ENCODE measurements around the gene KRTAP3-3. TPM values are rescaled to one million over a fixed set of nuclear protein-coding genes. Genes with fewer than 3 reads are reported as not detected.

KRTAP3-3 gene
- total RNA-seq, 5 donors from 2014 or later (not counting 1 experiment from before 2014, with no cell fraction given), result not detected

- 81% methylated on average over 7 of the region's 9 CpGs for WGBS (ENCODE audit: insufficient coverage)
- no peak for ATAC-seq (replicated peaks in 1 of 4)
- Histone ChIP-seq H3K4me3 (ENCODE audit: control insufficient read depth in 1 of 2, extremely low read depth in 1 of 2, low read length in 1 of 2) (no peak within 1 kb of the TSS), H3K36me3 (ENCODE audit: control insufficient read depth in 2 of 2, extremely low read depth in 1 of 2, insufficient read depth in 1 of 2, low read length in 1 of 2) (no peaks in the 10 kb centered on the region), H3K9me3 (no peaks in the 10 kb centered on the region), H3K4me1 (ENCODE audit: control insufficient read depth in 1 of 2, extremely low read depth in 1 of 2, insufficient read depth in 2 of 2, low read length in 2 of 2) (no peaks in the 10 kb centered on the region), H3K27ac (ENCODE audit: low read length) (no peak within 1 kb of the TSS), H3K27me3 (replicated peaks in 1 of 2; ENCODE audit: control insufficient read depth in 2 of 2, extremely low read depth in 1 of 2, insufficient read depth in 2 of 2, low read length in 1 of 2) (peaks cover 0 to 15% of the 10 kb centered on the region in 2 experiments)
- Mint-ChIP-seq H3K9me3 (no peaks in the 10 kb centered on the region), H3K36me3 (no peaks in the 10 kb centered on the region), H3K4me3 (no peak within 1 kb of the TSS), H3K27me3 (peaks cover 18 to 27% of the 10 kb centered on the region in 2 donors), H3K4me1 (no peaks in the 10 kb centered on the region), H3K27ac (no peak within 1 kb of the TSS)
- no peak for DNase-seq
- POLR2A ChIA-PET, result no interaction called here
- CTCF ChIA-PET, result no interaction called here
These were observed 32.9 kb upstream of the KRTAP3-3 start, which contains the start of gene KRTAP1-5 for GRCh38 chr17:41026715-41027471. Gene KRTAP1-5 (minus strand): TSS chr17:41027208. CDS start chr17:41027155, 53 bp downstream.

GRCh38 chr17:41024697-41025096 is 30.7 kb upstream of the KRTAP3-3 start:
- H3K27me3 Mint-ChIP-seq, result peaks cover 14 to 23% of the 10 kb centered on the region in 2 donors

DNA sequence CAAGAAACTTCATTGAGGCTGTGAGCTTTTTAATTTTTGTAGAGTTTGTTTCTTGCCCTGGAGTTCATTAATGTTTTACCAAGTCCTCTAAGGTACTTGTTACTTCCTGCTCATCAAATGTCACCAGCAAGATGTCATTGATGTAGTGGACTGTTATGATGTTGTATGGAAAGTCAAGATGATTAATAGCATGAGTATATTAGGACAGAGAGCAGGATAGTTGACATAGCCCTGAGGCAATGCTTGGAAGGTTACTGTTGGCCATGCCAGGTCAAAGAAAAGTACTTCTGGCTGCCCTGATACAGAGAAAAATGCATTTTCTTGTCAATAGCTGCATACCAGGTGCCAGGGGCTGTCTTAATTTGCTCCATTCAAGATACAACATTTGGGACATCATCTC is 26.4 kb upstream of the KRTAP3-3 start:
- no peak overlapping the region for H3K4me3 Mint-ChIP-seq
- Histone ChIP-seq H3K4me3 (ENCODE audit: control insufficient read depth in 1 of 2, extremely low read depth in 1 of 2, low read length in 1 of 2) (no peak overlapping the region), H3K36me3 (ENCODE audit: control insufficient read depth in 2 of 2, extremely low read depth in 1 of 2, insufficient read depth in 1 of 2, low read length in 1 of 2) (no peaks in the 10 kb centered on the region), H3K27me3 (replicated peaks in 1 of 2; ENCODE audit: control insufficient read depth in 2 of 2, extremely low read depth in 1 of 2, insufficient read depth in 2 of 2, low read length in 1 of 2) (no peaks in the 10 kb centered on the region), H3K9me3 (no peaks in the 10 kb centered on the region), H3K27ac (ENCODE audit: low read length) (no peak overlapping the region), H3K4me1 (ENCODE audit: control insufficient read depth in 1 of 2, extremely low read depth in 1 of 2, insufficient read depth in 2 of 2, low read length in 2 of 2) (no peaks in the 10 kb centered on the region)
- ATAC-seq (replicated peaks in 1 of 4) (no peak), DNase-seq (no peak)
- peaks cover 0 to 4% (median 3%) of the 10 kb centered on the region in 3 donors for H3K9me3 Mint-ChIP-seq
- H3K4me1 Mint-ChIP-seq, result no peaks in the 10 kb centered on the region
- CTCF ChIA-PET, result interaction anchor here in 1 of 2 donors (0.7 kb wide), 1 partner anchor 301 kb away, joined by 7 read pairs; no protein-coding TSS in a partner anchor
- peaks cover 8 to 20% of the 10 kb centered on the region in 2 donors for H3K27me3 Mint-ChIP-seq
- POLR2A ChIA-PET, result no interaction called here
- no peak overlapping the region for H3K27ac Mint-ChIP-seq
- H3K36me3 Mint-ChIP-seq, result no peaks in the 10 kb centered on the region

More at GRCh38 chr17:41024697-41025096, 30.7 kb upstream of the KRTAP3-3 start:
- DNase-seq (no peak), ATAC-seq (replicated peaks in 1 of 4) (no peak)
- no peak overlapping the region for H3K4me3 Mint-ChIP-seq
- no peaks in the 10 kb centered on the region for H3K36me3 ChIP-seq (ENCODE audit: control insufficient read depth in 2 of 2, extremely low read depth in 1 of 2, insufficient read depth in 1 of 2, low read length in 1 of 2)
- no peaks in the 10 kb centered on the region for H3K4me1 Mint-ChIP-seq
- H3K27ac ChIP-seq (ENCODE audit: low read length), result no peak overlapping the region
- H3K27ac Mint-ChIP-seq, result no peak overlapping the region
- no peaks in the 10 kb centered on the region for H3K9me3 ChIP-seq
- no peaks in the 10 kb centered on the region for H3K36me3 Mint-ChIP-seq
- CTCF ChIA-PET, result no interaction called here
- POLR2A ChIA-PET, result no interaction called here
- 49% methylated on average over 2 of the region's 3 CpGs for WGBS (ENCODE audit: insufficient coverage)
- peaks cover 0 to 13% of the 10 kb centered on the region in 2 experiments for H3K27me3 ChIP-seq (replicated peaks in 1 of 2; ENCODE audit: control insufficient read depth in 2 of 2, extremely low read depth in 1 of 2, insufficient read depth in 2 of 2, low read length in 1 of 2)
- H3K4me1 ChIP-seq (ENCODE audit: control insufficient read depth in 1 of 2, extremely low read depth in 1 of 2, insufficient read depth in 2 of 2, low read length in 2 of 2), result no peaks in the 10 kb centered on the region
- no peak overlapping the region for H3K4me3 ChIP-seq (ENCODE audit: control insufficient read depth in 1 of 2, extremely low read depth in 1 of 2, low read length in 1 of 2)
- peaks cover 0 to 4% (median 3%) of the 10 kb centered on the region in 3 donors for H3K9me3 Mint-ChIP-seq

DNA sequence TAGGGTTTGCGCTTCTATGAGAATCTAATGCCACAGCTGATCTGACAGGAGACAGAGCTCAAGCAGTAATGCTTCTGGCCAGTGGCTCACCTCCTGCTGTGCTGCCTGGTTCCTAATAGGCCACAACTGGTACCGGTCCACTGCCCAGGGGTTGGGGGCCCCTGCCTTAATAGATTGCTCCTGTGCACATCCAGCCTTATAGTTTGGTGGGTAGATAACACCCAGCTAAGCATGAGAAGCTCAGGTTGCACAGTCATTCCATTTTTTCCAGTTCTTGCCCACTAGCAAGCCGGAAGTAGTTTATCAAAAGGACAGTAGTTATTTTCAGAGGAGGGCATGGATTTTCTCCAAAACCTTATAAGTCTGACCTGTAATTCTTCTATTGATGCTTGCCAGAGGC is 25.5 kb upstream of the KRTAP3-3 start:
- Histone ChIP-seq H3K27me3 (replicated peaks in 1 of 2; ENCODE audit: control insufficient read depth in 2 of 2, extremely low read depth in 1 of 2, insufficient read depth in 2 of 2, low read length in 1 of 2) (no peaks in the 10 kb centered on the region), H3K36me3 (ENCODE audit: control insufficient read depth in 2 of 2, extremely low read depth in 1 of 2, insufficient read depth in 1 of 2, low read length in 1 of 2) (no peaks in the 10 kb centered on the region), H3K27ac (ENCODE audit: low read length) (no peak overlapping the region), H3K4me3 (ENCODE audit: control insufficient read depth in 1 of 2, extremely low read depth in 1 of 2, low read length in 1 of 2) (no peak overlapping the region), H3K4me1 (ENCODE audit: control insufficient read depth in 1 of 2, extremely low read depth in 1 of 2, insufficient read depth in 2 of 2, low read length in 2 of 2) (no peaks in the 10 kb centered on the region), H3K9me3 (no peaks in the 10 kb centered on the region)
- CTCF ChIA-PET, result no interaction called here
- no peak for ATAC-seq (replicated peaks in 1 of 4)
- H3K27ac Mint-ChIP-seq, result no peak overlapping the region
- WGBS (ENCODE audit: insufficient coverage), result 91% methylated on average over 1 of the region's 3 CpGs
- H3K27me3 Mint-ChIP-seq, result peaks cover 3 to 21% of the 10 kb centered on the region in 2 donors
- no peaks in the 10 kb centered on the region for H3K36me3 Mint-ChIP-seq
- POLR2A ChIA-PET, result no interaction called here
- peaks cover 0 to 4% (median 3%) of the 10 kb centered on the region in 3 donors for H3K9me3 Mint-ChIP-seq
- DNase-seq, result no peak
- H3K4me3 Mint-ChIP-seq, result no peak overlapping the region
- no peaks in the 10 kb centered on the region for H3K4me1 Mint-ChIP-seq

GRCh38 chr17:41018541-41018940 is 24.6 kb upstream of the KRTAP3-3 start:
- Mint-ChIP-seq H3K27ac (no peak overlapping the region), H3K27me3 (peaks cover 3 to 21% of the 10 kb centered on the region in 2 donors), H3K9me3 (peaks cover 0 to 4% (median 3%) of the 10 kb centered on the region in 3 donors), H3K36me3 (no peaks in the 10 kb centered on the region), H3K4me1 (no peaks in the 10 kb centered on the region), H3K4me3 (no peak overlapping the region)
- H3K4me1 ChIP-seq (ENCODE audit: control insufficient read depth in 1 of 2, extremely low read depth in 1 of 2, insufficient read depth in 2 of 2, low read length in 2 of 2), result no peaks in the 10 kb centered on the region
- no peaks in the 10 kb centered on the region for H3K27me3 ChIP-seq (replicated peaks in 1 of 2; ENCODE audit: control insufficient read depth in 2 of 2, extremely low read depth in 1 of 2, insufficient read depth in 2 of 2, low read length in 1 of 2)
- WGBS (ENCODE audit: insufficient coverage), result no CpG with 5 or more reads among the region's 3 CpGs
- CTCF ChIA-PET, result no interaction called here
- POLR2A ChIA-PET, result no interaction called here
- no peak overlapping the region for H3K27ac ChIP-seq (ENCODE audit: low read length)
- H3K9me3 ChIP-seq, result no peaks in the 10 kb centered on the region
- DNase-seq (no peak), ATAC-seq (replicated peaks in 1 of 4) (no peak)
- H3K36me3 ChIP-seq (ENCODE audit: control insufficient read depth in 2 of 2, extremely low read depth in 1 of 2, insufficient read depth in 1 of 2, low read length in 1 of 2), result no peaks in the 10 kb centered on the region
- no peak overlapping the region for H3K4me3 ChIP-seq (ENCODE audit: control insufficient read depth in 1 of 2, extremely low read depth in 1 of 2, low read length in 1 of 2)

DNA sequence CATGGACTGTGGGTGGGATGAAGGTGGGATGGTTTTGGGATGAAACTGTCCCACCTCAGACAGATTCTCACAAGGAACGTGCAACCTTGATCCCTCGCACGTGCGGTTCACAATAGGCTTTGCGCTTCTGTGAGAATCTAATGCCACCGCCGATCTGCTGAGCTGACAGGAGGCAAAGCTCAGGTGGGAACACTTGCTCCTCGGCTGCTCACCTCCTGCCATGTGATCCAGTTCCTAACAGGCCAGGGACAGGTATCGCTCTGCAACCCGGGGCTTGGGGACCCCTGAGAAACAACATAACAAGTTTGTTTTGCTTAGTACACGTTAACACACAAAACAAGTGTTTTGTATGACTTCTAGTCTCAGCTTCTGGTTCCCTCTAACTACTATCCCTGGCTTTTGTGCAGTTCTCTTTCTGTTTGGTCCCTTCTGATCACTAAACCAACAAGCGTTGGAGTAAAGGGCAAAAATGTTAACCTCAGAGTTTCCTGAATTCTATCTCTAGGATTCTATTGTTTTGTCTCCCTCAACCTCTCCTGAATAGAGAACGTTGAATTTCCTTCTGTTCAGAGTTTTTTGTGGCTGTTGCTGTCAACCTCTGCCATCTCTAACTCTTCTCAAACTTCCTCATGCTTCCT is 22.7 kb upstream of the KRTAP3-3 start:
- POLR2A ChIA-PET, result interaction anchor here in 1 of 2 donors (0.6 kb wide), 1 partner anchor 774 kb away, joined by 4 read pairs; no protein-coding TSS in a partner anchor
- H3K4me3 Mint-ChIP-seq, result no peak overlapping the region
- Histone ChIP-seq H3K27me3 (replicated peaks in 1 of 2; ENCODE audit: control insufficient read depth in 2 of 2, extremely low read depth in 1 of 2, insufficient read depth in 2 of 2, low read length in 1 of 2) (no peaks in the 10 kb centered on the region), H3K27ac (ENCODE audit: low read length) (no peak overlapping the region), H3K9me3 (no peaks in the 10 kb centered on the region), H3K4me1 (ENCODE audit: control insufficient read depth in 1 of 2, extremely low read depth in 1 of 2, insufficient read depth in 2 of 2, low read length in 2 of 2) (no peaks in the 10 kb centered on the region), H3K36me3 (ENCODE audit: control insufficient read depth in 2 of 2, extremely low read depth in 1 of 2, insufficient read depth in 1 of 2, low read length in 1 of 2) (no peaks in the 10 kb centered on the region), H3K4me3 (ENCODE audit: control insufficient read depth in 1 of 2, extremely low read depth in 1 of 2, low read length in 1 of 2) (no peak overlapping the region)
- DNase-seq (no peak), ATAC-seq (replicated peaks in 1 of 4) (no peak)
- H3K27me3 Mint-ChIP-seq, result peaks cover 3 to 21% of the 10 kb centered on the region in 2 donors
- CTCF ChIA-PET, result no interaction called here
- no peaks in the 10 kb centered on the region for H3K36me3 Mint-ChIP-seq
- WGBS (ENCODE audit: insufficient coverage), result 85% methylated on average over 12 of the region's 13 CpGs
- H3K9me3 Mint-ChIP-seq, result peaks cover 0 to 4% (median 3%) of the 10 kb centered on the region in 3 donors
- H3K27ac Mint-ChIP-seq, result no peak overlapping the region
- H3K4me1 Mint-ChIP-seq, result no peaks in the 10 kb centered on the region

All from T-cell (primary cell).